Naive thymus-derived CD8-positive, alpha-beta T cell (primary cell): Measurements from ENCODE around the gene LRTM1. TPM values are rescaled to one million over a fixed set of nuclear protein-coding genes. Genes with fewer than 3 reads are reported as not detected.

Experiments
- ATAC-seq, 2 donors: fragments of 150-1000 bp; cut with Tn5 transposase in 1 of 2; sonication (Bioruptor Pico), chemical (Tn5 transposase) in 1 of 2; 1 replicate in 1 of 2; 2 replicates in 1 of 2; pipeline ENCODE4 v1.10.0; 2021; ENCODE audit warnings: mild to moderate bottlenecking in 2 of 2, moderate library complexity in 2 of 2
- POLR2A ChIA-PET: fragments of 350-600 bp; sonication (Branson Sonifier 250); formaldehyde crosslinking; loops from one replicate; lab custom pipeline; 2021; ENCODE audit warnings: antibody characterized with exemption; lab: Charles Lee
- DNase-seq, 10 donors: peaks; one replicate each; pipeline versions ENCODE4 v3.0.0 to v3.0.0-alpha.2; 2020 to 2022
- H3K27ac Mint-ChIP-seq, 10 donors: one replicate each; pipeline ENCODE4 v1.8.0; 2020 to 2022; ENCODE audit warnings: mild to moderate bottlenecking in 10 of 10, mixed read lengths in 10 of 10, moderate library complexity in 4 of 10, inconsistent platforms in 1 of 10
- H3K27me3 Mint-ChIP-seq, 5 donors: one replicate each; pipeline ENCODE4 v1.8.0; 2021 to 2022; ENCODE audit warnings: mixed read lengths in 5 of 5
- H3K36me3 Mint-ChIP-seq, 3 donors: one replicate each; pipeline ENCODE4 v1.8.0; 2020 to 2022; ENCODE audit warnings: mixed read lengths in 3 of 3, mild to moderate bottlenecking in 2 of 3, inconsistent platforms in 1 of 3
- H3K4me1 Mint-ChIP-seq, 4 donors: one replicate each; pipeline ENCODE4 v1.8.0; 2021 to 2022; ENCODE audit warnings: mixed read lengths in 4 of 4
- H3K4me3 Mint-ChIP-seq, 10 donors: one replicate each; pipeline ENCODE4 v1.8.0; 2020 to 2022; ENCODE audit warnings: mild to moderate bottlenecking in 10 of 10, mixed read lengths in 10 of 10, moderate library complexity in 6 of 10, inconsistent platforms in 1 of 10
- H3K9me3 Mint-ChIP-seq, 9 donors: one replicate each; pipeline ENCODE4 v1.8.0; 2020 to 2022; ENCODE audit warnings: mixed read lengths in 9 of 9, mild to moderate bottlenecking in 3 of 9, inconsistent platforms in 1 of 9, moderate library complexity in 1 of 9
- polyA plus RNA-seq, 3 donors: library from polyadenylated mRNA; unstranded; fragments of 300-500 nt; fragmentation: Illumina TruSeq; gene quantifications; one replicate each; pipeline ENCODE4 v1.2.3, GENCODE V29; 2021
- total RNA-seq, 8 experiments: library from RNA in 2 of 8; stranded (reverse) in 2 of 8; gene quantifications; one replicate each; pipeline ENCODE4 v1.2.3 and lab custom pipeline; 2021 to 2026

The LRTM1 gene
- total and polyA plus RNA-seq, 5 experiments from 2014 or later = not detected

- Mint-ChIP-seq H3K4me1 (no peaks in the 10 kb centered on the region), H3K36me3 (no peaks in the 10 kb centered on the region), H3K4me3 (no peak overlapping the region), H3K27me3 (peaks cover 0 to 3% (median 0%) of the 10 kb centered on the region in 5 donors), H3K9me3 (peaks cover 0 to 4% (median 0%) of the 10 kb centered on the region in 9 donors), H3K27ac (no peak overlapping the region)
- DNase-seq (no peak), ATAC-seq (no peak)
- POLR2A ChIA-PET = no interaction called here
Measured at GRCh38 chr3:54936561-54936960, 8.7 kb upstream of the LRTM1 start.

DNA sequence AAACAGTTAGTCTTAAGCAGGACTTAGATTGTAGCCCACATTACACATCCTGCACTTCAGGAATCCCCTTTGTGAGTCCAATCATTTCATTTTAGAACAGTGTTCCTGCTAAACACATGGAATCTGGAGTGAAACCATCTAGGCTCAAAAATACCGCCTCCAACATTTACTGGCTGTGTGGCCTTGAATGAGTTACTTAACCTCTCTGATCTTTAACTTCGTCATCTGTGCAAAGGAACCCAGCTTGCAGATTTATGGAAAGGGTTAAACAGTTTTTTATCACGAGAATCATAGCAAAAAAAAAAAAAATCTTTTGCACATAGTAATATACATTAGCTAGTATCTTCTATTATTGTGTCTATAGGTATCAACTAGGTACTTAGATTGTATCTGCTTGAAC lies 8.0 kb upstream of the LRTM1 start:
- peaks cover 0 to 4% (median 0%) of the 10 kb centered on the region in 9 donors for H3K9me3 Mint-ChIP-seq
- H3K4me3 Mint-ChIP-seq = no peak overlapping the region
- POLR2A ChIA-PET = no interaction called here
- ATAC-seq = no peak
- H3K4me1 Mint-ChIP-seq = no peaks in the 10 kb centered on the region
- H3K27me3 Mint-ChIP-seq = peaks cover 0 to 3% (median 0%) of the 10 kb centered on the region in 5 donors
- no peak overlapping the region for H3K27ac Mint-ChIP-seq
- no peaks in the 10 kb centered on the region for H3K36me3 Mint-ChIP-seq
- no peak for DNase-seq

GRCh38 chr3:54932606-54933005 lies 4.7 kb upstream of the LRTM1 start:
- DNase-seq (no peak), ATAC-seq (no peak)
- Mint-ChIP-seq H3K27me3 (peaks cover 0 to 25% (median 8%) of the 10 kb centered on the region in 5 donors), H3K9me3 (peaks cover 0 to 2% (median 0%) of the 10 kb centered on the region in 9 donors), H3K4me1 (no peaks in the 10 kb centered on the region), H3K4me3 (no peak overlapping the region), H3K36me3 (no peaks in the 10 kb centered on the region), H3K27ac (no peak overlapping the region)
- POLR2A ChIA-PET = no interaction called here

DNA sequence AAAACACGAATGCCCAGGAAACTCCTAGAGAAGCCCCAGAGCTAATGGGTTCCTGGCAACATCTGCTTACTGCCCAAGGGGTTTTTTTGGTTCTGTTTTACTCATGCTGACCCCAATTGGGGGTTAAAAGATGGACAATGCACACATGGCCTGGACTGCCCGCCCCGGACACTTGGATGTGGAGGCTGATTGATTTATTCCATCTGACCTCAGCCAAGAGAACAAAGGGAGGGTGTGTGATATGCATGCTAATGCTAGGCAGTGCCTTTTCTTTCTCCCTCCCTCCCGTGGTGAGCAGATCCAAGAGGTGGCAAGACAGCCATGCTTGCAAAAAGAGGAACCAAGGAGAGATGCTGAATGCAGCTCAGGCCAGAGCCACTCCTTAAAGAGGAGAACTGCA lies 3.3 kb upstream of the LRTM1 start:
- peaks cover 0 to 2% (median 0%) of the 10 kb centered on the region in 9 donors for H3K9me3 Mint-ChIP-seq
- ATAC-seq = no peak
- peaks cover 0 to 26% (median 8%) of the 10 kb centered on the region in 5 donors for H3K27me3 Mint-ChIP-seq
- POLR2A ChIA-PET = no interaction called here
- no peak overlapping the region for H3K4me3 Mint-ChIP-seq
- H3K4me1 Mint-ChIP-seq = no peaks in the 10 kb centered on the region
- no peaks in the 10 kb centered on the region for H3K36me3 Mint-ChIP-seq
- DNase-seq = no peak
- H3K27ac Mint-ChIP-seq = no peak overlapping the region

DNA sequence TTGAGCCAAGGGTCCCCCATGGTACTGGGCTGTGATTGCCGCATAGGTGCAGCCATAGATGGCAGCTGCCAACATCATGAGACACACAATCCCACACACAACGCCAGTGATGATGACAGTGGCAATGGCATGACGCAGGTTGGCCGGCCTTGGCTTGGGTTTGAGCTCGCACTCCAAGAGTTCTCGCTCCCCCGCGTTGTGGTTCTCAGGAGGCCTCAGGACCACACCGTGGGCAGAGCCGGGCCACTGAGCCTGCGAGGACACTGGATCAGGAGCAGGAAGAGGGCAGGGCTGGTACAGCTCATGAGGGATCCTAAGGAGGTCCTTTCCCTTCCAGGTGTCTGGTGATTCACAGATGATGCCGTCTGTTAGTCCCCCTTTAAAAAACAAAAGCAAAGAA lies 9.3 kb downstream of the LRTM1 start:
- Mint-ChIP-seq H3K27me3 (peaks cover 0 to 11% (median 0%) of the 10 kb centered on the region in 5 donors), H3K27ac (no peak overlapping the region), H3K9me3 (peaks cover 0 to 10% (median 6%) of the 10 kb centered on the region in 9 donors), H3K4me3 (no peak overlapping the region), H3K36me3 (no peaks in the 10 kb centered on the region), H3K4me1 (no peaks in the 10 kb centered on the region)
- DNase-seq = no peak
- POLR2A ChIA-PET = no interaction called here
- ATAC-seq = no peak

DNA sequence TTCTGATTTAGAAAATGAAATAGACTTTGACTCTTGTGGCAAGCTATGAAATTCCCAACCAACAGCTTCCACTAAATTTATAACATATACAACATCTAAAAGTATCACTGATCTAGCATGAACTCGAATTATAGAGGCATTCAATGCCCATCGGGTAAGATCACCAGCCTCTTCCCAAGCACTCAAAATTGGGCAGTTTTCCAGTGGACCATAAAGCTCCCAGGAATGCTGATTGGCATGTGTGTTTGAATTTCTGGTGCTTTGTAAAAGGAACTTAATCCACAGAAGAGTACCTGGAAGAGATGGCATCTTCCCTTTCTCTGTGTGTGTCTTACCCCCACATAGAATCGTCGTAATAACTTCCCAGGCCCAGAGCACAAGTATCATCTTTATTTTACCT lies 10.0 kb downstream of the LRTM1 start:
- Mint-ChIP-seq H3K36me3 (no peaks in the 10 kb centered on the region), H3K4me3 (no peak overlapping the region), H3K27ac (no peak overlapping the region), H3K27me3 (peaks cover 0 to 8% (median 0%) of the 10 kb centered on the region in 5 donors), H3K4me1 (no peaks in the 10 kb centered on the region), H3K9me3 (peaks cover 0 to 9% (median 5%) of the 10 kb centered on the region in 9 donors)
- POLR2A ChIA-PET = no interaction called here
- ATAC-seq = no peak
- no peak for DNase-seq

DNA sequence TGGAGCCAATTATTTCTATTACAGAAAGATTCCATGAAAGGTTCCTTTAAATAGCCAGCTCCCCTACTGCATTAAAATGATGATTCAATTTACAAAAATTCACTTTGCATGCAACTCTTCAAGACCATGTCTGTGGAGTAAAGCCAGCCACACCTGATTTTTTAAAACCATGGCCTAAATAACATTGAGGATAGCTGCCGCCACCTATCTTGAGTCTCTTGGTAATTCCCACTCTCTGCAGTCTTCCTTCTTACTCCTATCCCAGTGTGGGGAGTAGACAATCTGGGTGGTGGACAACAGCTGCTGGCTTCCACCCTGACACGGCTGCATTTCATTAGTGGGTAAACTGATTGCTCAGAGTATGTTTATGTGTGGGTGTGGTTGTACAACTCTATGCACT lies 10.7 kb downstream of the LRTM1 start:
- H3K4me3 Mint-ChIP-seq = no peak overlapping the region
- no peak overlapping the region for H3K27ac Mint-ChIP-seq
- ATAC-seq = no peak
- no peak for DNase-seq
- peaks cover 0 to 4% (median 0%) of the 10 kb centered on the region in 5 donors for H3K27me3 Mint-ChIP-seq
- peaks cover 0 to 12% (median 6%) of the 10 kb centered on the region in 9 donors for H3K9me3 Mint-ChIP-seq
- H3K36me3 Mint-ChIP-seq = peaks cover 0 to 5% (median 0%) of the 10 kb centered on the region in 3 donors
- H3K4me1 Mint-ChIP-seq = no peaks in the 10 kb centered on the region
- POLR2A ChIA-PET = no interaction called here

GRCh38 chr3:54916732-54917131 lies 11.1 kb downstream of the LRTM1 start:
- no peak for ATAC-seq
- Mint-ChIP-seq H3K9me3 (peaks cover 0 to 16% (median 6%) of the 10 kb centered on the region in 9 donors), H3K27ac (no peak overlapping the region), H3K4me3 (no peak overlapping the region), H3K27me3 (peaks cover 0 to 4% (median 0%) of the 10 kb centered on the region in 5 donors), H3K4me1 (no peaks in the 10 kb centered on the region), H3K36me3 (peaks cover 0 to 5% (median 0%) of the 10 kb centered on the region in 3 donors)
- POLR2A ChIA-PET = no interaction called here
- DNase-seq = no peak

GRCh38 chr3:54915976-54916375 lies 11.9 kb downstream of the LRTM1 start:
- H3K27ac Mint-ChIP-seq = no peak overlapping the region
- POLR2A ChIA-PET = no interaction called here
- ATAC-seq (no peak), DNase-seq (no peak)
- H3K4me1 Mint-ChIP-seq = no peaks in the 10 kb centered on the region
- no peak overlapping the region for H3K4me3 Mint-ChIP-seq
- peaks cover 0 to 19% (median 10%) of the 10 kb centered on the region in 9 donors for H3K9me3 Mint-ChIP-seq
- H3K36me3 Mint-ChIP-seq = peaks cover 0 to 5% (median 0%) of the 10 kb centered on the region in 3 donors
- H3K27me3 Mint-ChIP-seq = peaks cover 0 to 4% (median 0%) of the 10 kb centered on the region in 5 donors

DNA sequence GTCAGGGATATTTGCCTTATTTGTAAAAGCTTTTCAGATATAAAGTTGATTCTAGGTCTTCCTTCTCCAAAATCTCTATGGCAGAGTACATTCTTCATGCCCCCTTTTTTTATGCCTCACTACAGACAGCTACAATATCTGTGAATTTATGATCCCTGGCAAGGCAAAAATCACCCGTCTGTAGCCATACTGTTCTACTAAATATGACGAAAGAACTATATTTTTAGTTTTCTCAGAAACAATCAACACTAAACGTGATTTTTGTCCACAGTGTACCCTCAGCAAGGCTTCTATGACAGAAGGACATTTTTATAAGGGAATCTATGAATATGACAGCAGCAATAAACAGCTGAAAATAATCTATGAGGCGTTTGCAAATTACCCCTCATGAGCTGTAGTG lies 12.7 kb downstream of the LRTM1 start:
- POLR2A ChIA-PET = no interaction called here
- peaks cover 0 to 4% (median 0%) of the 10 kb centered on the region in 5 donors for H3K27me3 Mint-ChIP-seq

DNA sequence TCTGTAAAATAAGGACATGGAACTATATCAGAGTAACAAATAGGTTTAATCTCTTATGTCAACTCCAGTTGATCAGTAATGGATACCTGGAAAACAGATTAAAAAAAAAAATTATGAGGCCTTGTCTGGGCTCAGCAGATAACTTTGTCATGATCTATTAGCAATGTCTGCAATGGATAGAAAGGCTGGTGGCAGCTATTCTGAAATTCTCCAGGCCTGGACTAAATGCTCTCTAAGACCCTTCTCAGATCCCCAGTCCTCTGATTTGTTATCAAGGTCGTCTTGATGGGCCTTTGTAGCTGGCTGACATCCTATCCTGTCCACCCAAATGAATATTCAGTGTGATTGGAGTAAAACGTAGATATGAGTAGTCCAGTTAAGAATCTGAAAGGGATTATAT lies 13.7 kb downstream of the LRTM1 start:
- H3K4me1 Mint-ChIP-seq = no peaks in the 10 kb centered on the region

More for the DNA sequence above, 12.7 kb downstream of the LRTM1 start:
- no peak for ATAC-seq
- H3K36me3 Mint-ChIP-seq = peaks cover 0 to 5% (median 0%) of the 10 kb centered on the region in 3 donors
- no peaks in the 10 kb centered on the region for H3K4me1 Mint-ChIP-seq
- H3K4me3 Mint-ChIP-seq = no peak overlapping the region
- no peak for DNase-seq
- peaks cover 0 to 19% (median 10%) of the 10 kb centered on the region in 9 donors for H3K9me3 Mint-ChIP-seq
- H3K27ac Mint-ChIP-seq = no peak overlapping the region

GRCh38 chr3:54909191-54909590 lies 18.7 kb downstream of the LRTM1 start:
- Mint-ChIP-seq H3K36me3 (peaks cover 0 to 5% (median 0%) of the 10 kb centered on the region in 3 donors), H3K9me3 (peaks cover 0 to 19% (median 3%) of the 10 kb centered on the region in 9 donors), H3K27ac (no peak overlapping the region), H3K4me3 (no peak overlapping the region), H3K27me3 (peaks cover 0 to under 1% (median 0%) of the 10 kb centered on the region in 5 donors), H3K4me1 (no peaks in the 10 kb centered on the region)
- no peak for ATAC-seq
- POLR2A ChIA-PET = no interaction called here
- no peak for DNase-seq

More for the DNA sequence above, 13.7 kb downstream of the LRTM1 start:
- Mint-ChIP-seq H3K27me3 (no peaks in the 10 kb centered on the region), H3K9me3 (peaks cover 0 to 19% (median 10%) of the 10 kb centered on the region in 9 donors), H3K36me3 (peaks cover 0 to 5% (median 0%) of the 10 kb centered on the region in 3 donors), H3K4me3 (no peak overlapping the region), H3K27ac (no peak overlapping the region)
- ATAC-seq (no peak), DNase-seq (no peak)
- POLR2A ChIA-PET = no interaction called here

- no peaks in the 10 kb centered on the region for H3K36me3 Mint-ChIP-seq
- POLR2A ChIA-PET = no interaction called here
- no peaks in the 10 kb centered on the region for H3K4me1 Mint-ChIP-seq
- H3K9me3 Mint-ChIP-seq = peaks cover 0 to 14% (median 3%) of the 10 kb centered on the region in 9 donors
- H3K27ac Mint-ChIP-seq = no peak overlapping the region
- DNase-seq = no peak
- H3K27me3 Mint-ChIP-seq = peaks cover 0 to 2% (median 0%) of the 10 kb centered on the region in 5 donors
- no peak overlapping the region for H3K4me3 Mint-ChIP-seq
- no peak for ATAC-seq
Measured at GRCh38 chr3:54906763-54907162, 21.1 kb downstream of the LRTM1 start.

DNA sequence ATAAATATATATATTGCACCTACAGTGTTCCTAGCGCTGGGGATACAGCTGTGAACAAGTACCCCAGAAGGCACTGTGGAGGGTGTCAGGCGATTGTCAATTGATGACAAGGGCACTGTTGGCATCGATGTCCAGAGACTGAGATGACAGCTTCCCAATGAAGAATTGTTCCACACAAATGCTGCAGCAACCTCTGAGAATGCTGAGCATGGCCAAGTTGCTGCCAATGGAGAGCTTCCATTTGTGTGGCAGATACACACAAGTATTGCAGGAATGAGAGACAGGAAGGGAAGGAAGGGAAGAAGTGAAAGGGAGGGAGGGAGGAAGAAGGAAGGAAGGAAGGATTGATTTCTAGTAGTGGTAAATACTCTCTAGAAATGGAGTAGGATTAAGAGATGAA lies 21.9 kb downstream of the LRTM1 start:
- DNase-seq (no peak), ATAC-seq (no peak)
- H3K36me3 Mint-ChIP-seq = no peaks in the 10 kb centered on the region
- peaks cover 0 to 6% (median 0%) of the 10 kb centered on the region in 9 donors for H3K9me3 Mint-ChIP-seq
- peaks cover 0 to 2% (median 0%) of the 10 kb centered on the region in 5 donors for H3K27me3 Mint-ChIP-seq
- H3K27ac Mint-ChIP-seq = peak overlapping the region in 1 of 10 donors; percentile 57
- POLR2A ChIA-PET = no interaction called here
- no peak overlapping the region for H3K4me3 Mint-ChIP-seq
- H3K4me1 Mint-ChIP-seq = no peaks in the 10 kb centered on the region
